Measurements from ENCODE around the gene NFX1.

DNA sequence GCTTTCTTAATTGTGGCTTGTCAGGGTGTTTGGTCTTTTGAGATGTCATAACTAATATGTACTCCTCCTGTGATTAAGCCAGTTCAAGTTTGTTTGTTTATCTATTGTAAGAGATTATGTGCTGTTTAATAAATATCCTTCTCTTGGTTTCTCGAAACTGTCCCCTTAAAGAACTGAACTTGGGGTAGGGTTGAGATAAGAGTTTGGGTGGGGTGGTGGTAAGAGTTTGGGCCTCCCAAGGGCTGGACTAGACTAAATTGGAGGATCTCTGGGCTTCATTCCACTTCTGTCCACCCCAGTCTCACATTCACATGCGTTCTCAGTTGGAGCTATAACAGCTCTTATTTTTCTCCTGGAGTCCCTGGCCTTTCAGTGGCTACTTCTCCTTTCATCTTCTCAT lies 73.8 kb downstream of the NFX1 start:
- no peak for TF ChIP-seq GATA2 (IDR thresholded peaks at IDR 0.05; ENCODE audit: low read depth, low read length)
- TF ChIP-seq GATA3 (IDR thresholded peaks at IDR 0.05; ENCODE audit: low read depth, low read length) = no peak

Measured in SH-SY5Y (cell line).